Activated naive CD4-positive, alpha-beta T cell treated with anti-CD3 and anti-CD28 coated beads for 36 hours (primary cell): ENCODE results near the gene TMUB1. TPM values are rescaled to one million over a fixed set of nuclear protein-coding genes. Genes with fewer than 3 reads are reported as not detected.
"Not testable (repeated sequence)": the region's sequence is repeated elsewhere in the genome, so short reads cannot be mapped to it uniquely, and the experiment has no call there.

ENCODE experiments used
- CTCF ChIA-PET: fragments of 350-600 bp; sonication (Branson Sonifier 250); formaldehyde crosslinking; loops from one replicate; lab custom pipeline; 2021; ENCODE audit warnings: antibody characterized with exemption; lab: Charles Lee
- DNase-seq: peaks from one replicate; pipeline ENCODE4 v3.0.0-alpha.2; 2020
- H3K27ac Mint-ChIP-seq: one replicate; pipeline ENCODE4 v1.8.0; 2021; ENCODE audit warnings: mild to moderate bottlenecking, mixed read lengths
- H3K27me3 Mint-ChIP-seq: one replicate; pipeline ENCODE4 v1.8.0; 2021; ENCODE audit warnings: low read depth, mixed read lengths
- H3K36me3 Mint-ChIP-seq: one replicate; pipeline ENCODE4 v1.8.0; 2021; ENCODE audit warnings: low read depth, mixed read lengths
- H3K4me1 Mint-ChIP-seq: one replicate; pipeline ENCODE4 v1.8.0; 2021; ENCODE audit warnings: low read depth, mixed read lengths
- H3K4me3 Mint-ChIP-seq: one replicate; pipeline ENCODE4 v1.8.0; 2021; ENCODE audit warnings: mild to moderate bottlenecking, moderate library complexity, mixed read lengths
- H3K9me3 Mint-ChIP-seq: one replicate; pipeline ENCODE4 v1.8.0; 2021; ENCODE audit warnings: mixed read lengths
- intact Hi-C: fragments of 100-400 bp; cut with micrococcal nuclease; formaldehyde crosslinking; loops from one replicate; pipeline ENCODE4 v1.15.1; 2023
- total RNA-seq, 2 experiments: library from RNA; stranded (reverse); gene quantifications; one replicate each; pipeline ENCODE4 v1.2.3, GENCODE V29; 2021

TMUB1 gene
- total RNA-seq, 2 experiments from 2014 or later, result 30.2 to 35.0 TPM

- no peaks in the 10 kb centered on the region for H3K27me3 Mint-ChIP-seq
- peaks cover 5% of the 10 kb centered on the region for H3K4me1 Mint-ChIP-seq
- H3K4me3 Mint-ChIP-seq, result no peak within 1 kb of the TSS
- intact Hi-C loops, result no loop called here
- no peak within 1 kb of the TSS for H3K27ac Mint-ChIP-seq
- CTCF ChIA-PET, result interaction anchor here (1.0 kb wide), 1 partner anchor 53 kb away, joined by 3 read pairs; no protein-coding TSS in a partner anchor
- H3K36me3 Mint-ChIP-seq, result no peaks in the 10 kb centered on the region
- DNase-seq, result no peak
- no peaks in the 10 kb centered on the region for H3K9me3 Mint-ChIP-seq
Measured at GRCh38 chr7:151047976-151048815, 35.1 kb downstream of the TMUB1 start, which contains the start of gene ASIC3. TSS of gene ASIC3 (plus strand) at chr7:151048531. CDS start at chr7:151048886, 355 bp downstream.

DNA sequence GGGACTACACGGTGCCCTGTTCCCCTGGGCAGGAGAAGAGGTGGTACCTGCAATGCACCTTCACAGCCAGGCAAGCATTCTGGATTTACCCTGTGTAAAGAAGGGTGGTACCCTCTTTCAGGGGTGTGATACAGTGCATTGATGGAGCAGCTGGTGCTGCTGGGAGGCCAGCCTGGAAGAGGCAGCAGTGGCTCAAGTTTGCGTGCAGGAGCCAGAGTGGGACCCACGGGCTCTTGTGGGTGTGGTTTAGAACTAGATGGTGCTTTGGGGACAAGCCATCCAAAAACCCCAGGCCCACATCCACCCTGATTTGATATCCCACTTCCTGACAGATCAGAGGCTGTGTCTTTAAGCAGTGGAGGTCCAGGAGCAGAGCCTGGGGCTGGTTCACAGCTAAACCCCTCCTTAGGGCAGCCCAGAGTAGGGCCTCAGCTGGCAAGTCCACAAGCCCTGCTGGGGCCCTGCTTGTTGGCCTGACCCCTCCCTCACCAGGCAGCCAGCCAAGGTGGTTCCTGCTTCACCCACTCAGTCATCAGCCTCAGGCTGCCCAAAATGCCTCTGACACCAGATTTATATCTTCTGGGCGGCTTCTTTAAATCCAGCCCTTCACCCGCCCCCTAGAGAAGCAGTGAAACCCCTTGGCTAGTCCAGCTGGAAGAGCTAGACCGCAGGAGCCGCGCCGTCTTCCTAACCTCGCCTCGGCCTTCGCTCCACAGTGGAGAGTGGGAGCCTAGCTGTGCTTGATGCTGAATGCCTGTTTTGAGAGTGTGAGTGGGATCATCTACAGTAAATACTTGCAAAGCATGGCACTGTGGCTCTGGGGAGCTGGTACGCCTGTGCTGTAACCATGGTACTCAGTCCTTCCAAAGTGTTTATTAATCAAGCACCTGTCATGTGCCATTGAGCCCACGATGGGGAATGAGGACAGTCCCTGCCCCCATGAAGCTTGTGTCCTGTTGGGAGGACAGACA is 36.4 kb downstream of the TMUB1 start:
- Mint-ChIP-seq H3K27ac (no peak overlapping the region), H3K27me3 (no peaks in the 10 kb centered on the region), H3K4me1 (no peaks in the 10 kb centered on the region), H3K9me3 (no peaks in the 10 kb centered on the region), H3K36me3 (no peaks in the 10 kb centered on the region), H3K4me3 (no peak overlapping the region)
- no peak for DNase-seq
- CTCF ChIA-PET, result no interaction called here
- intact Hi-C loops, result no loop called here

DNA sequence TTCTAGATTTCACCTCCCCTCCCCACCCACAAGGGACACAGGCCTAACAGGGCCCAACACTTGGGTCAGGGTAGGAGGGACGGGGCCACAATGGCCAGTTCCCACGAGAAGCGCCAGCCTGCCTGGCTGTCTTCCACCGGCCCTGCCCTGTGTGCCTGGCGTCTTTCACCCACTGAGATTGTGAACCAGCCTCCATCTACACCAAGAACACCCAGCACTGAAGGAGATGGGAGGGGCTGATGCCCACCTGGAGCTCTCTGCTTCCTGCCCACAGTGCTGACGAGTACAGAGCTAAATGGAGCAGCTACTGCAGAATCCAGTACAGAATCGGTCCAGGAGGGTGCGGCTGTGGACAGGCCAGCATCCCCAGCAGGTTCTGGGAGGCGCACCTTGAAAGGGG is 37.3 kb downstream of the TMUB1 start:
- CTCF ChIA-PET, result no interaction called here
- Mint-ChIP-seq H3K4me3 (no peak overlapping the region), H3K4me1 (no peaks in the 10 kb centered on the region), H3K9me3 (no peaks in the 10 kb centered on the region), H3K27ac (no peak overlapping the region), H3K36me3 (no peaks in the 10 kb centered on the region), H3K27me3 (no peaks in the 10 kb centered on the region)
- intact Hi-C loops, result no loop called here
- DNase-seq, result no peak

- H3K4me3 Mint-ChIP-seq, result no peak overlapping the region
Measured at GRCh38 chr7:151045262-151045661, 38.0 kb downstream of the TMUB1 start.

DNA sequence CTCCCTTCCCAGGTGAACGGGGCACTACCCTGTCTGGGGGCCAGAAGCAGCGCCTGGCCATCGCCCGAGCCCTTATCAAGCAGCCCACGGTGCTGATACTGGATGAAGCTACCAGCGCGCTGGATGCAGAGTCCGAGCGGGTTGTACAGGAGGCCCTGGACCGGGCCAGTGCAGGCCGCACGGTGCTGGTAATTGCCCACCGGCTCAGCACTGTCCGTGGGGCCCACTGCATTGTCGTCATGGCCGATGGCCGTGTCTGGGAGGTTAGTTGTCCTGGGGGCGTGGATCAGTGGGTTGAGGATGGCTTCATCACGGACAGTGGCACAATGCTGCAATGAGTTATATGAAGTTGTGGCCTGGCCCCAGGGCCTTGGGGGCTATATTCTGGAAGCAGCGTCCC is 39.3 kb downstream of the TMUB1 start:
- Mint-ChIP-seq H3K9me3 (no peaks in the 10 kb centered on the region), H3K4me1 (peaks cover 11% of the 10 kb centered on the region), H3K27me3 (no peaks in the 10 kb centered on the region), H3K4me3 (no peak overlapping the region), H3K36me3 (no peaks in the 10 kb centered on the region), H3K27ac (no peak overlapping the region)
- intact Hi-C loops, result no loop called here
- DNase-seq, result no peak
- CTCF ChIA-PET, result no interaction called here

More at GRCh38 chr7:151045262-151045661, 38.0 kb downstream of the TMUB1 start:
- Mint-ChIP-seq H3K9me3 (no peaks in the 10 kb centered on the region), H3K27ac (no peak overlapping the region), H3K27me3 (no peaks in the 10 kb centered on the region), H3K4me1 (no peaks in the 10 kb centered on the region), H3K36me3 (no peaks in the 10 kb centered on the region)
- CTCF ChIA-PET, result no interaction called here
- DNase-seq, result no peak
- intact Hi-C loops, result no loop called here

DNA sequence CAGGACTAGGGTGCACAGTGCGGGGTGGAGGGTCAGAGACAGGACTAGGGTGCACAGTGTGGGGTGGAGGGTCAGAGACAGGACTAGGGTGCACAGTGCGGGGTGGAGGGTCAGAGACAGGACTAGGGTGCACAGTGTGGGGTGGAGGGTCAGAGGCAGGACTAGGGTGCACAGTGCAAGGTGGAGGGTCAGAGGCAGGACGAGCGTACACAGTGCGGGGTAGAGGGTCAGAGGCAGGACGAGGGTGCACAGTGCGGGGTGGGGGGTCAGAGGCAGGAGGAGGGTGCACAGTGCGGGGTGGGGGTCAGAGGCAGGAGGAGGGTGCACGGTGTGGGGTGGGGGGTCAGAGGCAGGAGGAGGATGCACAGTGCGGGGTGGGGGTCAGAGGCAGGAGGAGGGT is 39.8 kb downstream of the TMUB1 start:
- DNase-seq, H3K36me3 Mint-ChIP-seq, H3K27me3 Mint-ChIP-seq, CTCF ChIA-PET, H3K27ac Mint-ChIP-seq, H3K4me3 Mint-ChIP-seq, intact Hi-C loops, H3K9me3 Mint-ChIP-seq: not testable (repeated sequence)
- peaks cover 16% of the 10 kb centered on the region for H3K4me1 Mint-ChIP-seq

DNA sequence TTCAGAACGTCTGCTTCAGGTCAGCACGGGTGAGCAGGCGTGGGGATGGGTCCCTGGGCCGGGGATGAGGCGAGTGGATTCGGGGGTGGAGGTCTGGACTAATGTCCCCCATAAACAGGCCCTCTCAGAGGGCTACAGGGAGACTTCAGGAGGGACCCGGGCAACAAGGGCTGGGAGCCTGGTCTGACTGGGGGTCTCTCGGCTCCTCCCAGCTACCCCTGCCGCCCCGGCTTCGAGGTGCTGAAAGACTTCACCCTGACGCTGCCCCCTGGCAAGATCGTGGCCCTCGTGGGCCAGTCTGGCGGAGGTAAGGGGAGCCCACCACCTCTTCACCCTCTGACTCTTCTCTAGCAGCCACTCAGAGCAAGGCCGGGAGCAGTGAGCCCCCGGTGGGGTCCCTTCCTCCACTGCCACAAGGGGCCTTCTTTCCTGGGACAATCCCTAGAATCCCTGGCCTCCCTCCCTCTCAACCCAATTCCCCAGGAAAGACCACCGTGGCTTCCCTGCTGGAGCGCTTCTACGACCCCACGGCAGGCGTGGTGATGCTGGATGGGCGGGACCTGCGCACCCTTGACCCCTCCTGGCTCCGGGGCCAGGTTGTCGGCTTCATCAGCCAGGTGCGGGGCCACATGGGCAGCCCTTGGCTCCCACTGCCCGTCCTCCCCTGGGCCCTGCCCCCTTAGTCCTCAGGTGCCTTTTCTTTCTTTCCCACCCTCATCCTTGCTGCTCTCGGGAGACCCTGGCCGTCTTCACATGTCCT is 42.5 kb downstream of the TMUB1 start:
- Mint-ChIP-seq H3K4me1 (peaks cover 16% of the 10 kb centered on the region), H3K27ac (no peak overlapping the region), H3K36me3 (peaks cover under 1% of the 10 kb centered on the region), H3K27me3 (no peaks in the 10 kb centered on the region), H3K4me3 (no peak overlapping the region), H3K9me3 (no peaks in the 10 kb centered on the region)
- CTCF ChIA-PET, result no interaction called here
- no peak for DNase-seq
- intact Hi-C loops, result no loop called here

DNA sequence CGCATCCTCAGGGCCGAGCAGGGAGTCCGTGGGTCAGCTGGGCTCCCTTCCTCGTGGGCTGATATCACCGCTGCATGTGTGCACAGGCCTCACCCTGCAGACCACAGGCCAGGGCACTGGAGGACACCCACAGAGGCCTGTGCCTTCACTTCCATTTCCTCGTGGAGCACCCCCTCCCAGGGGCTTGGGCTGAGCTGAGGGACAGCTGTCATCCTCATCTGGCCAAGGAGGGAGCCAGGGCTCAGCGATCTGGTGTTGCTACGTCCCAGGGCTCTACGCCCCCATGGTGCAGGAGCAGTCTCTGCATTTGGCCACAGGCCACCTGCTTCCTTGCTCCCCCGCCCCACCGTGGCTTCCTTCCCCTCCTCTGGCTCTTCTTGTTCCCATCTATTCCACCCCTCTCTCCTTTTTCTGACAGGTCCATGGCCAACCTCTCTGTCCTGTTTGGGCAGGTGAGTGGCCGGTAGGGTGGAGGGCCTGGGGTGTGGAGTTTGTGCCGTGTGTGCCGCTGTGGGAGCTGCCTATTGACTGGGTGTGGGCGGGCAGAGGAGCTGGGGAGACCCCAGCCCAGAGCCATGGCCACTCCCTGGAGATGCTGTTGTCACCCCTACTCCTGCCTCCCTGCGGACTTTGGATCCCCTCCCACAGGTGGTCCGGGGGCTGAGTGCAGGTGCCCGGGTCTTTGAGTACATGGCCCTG is 43.3 kb downstream of the TMUB1 start:
- Mint-ChIP-seq H3K36me3 (peaks cover 4% of the 10 kb centered on the region), H3K4me3 (no peak overlapping the region), H3K27ac (no peak overlapping the region), H3K27me3 (no peaks in the 10 kb centered on the region), H3K9me3 (no peaks in the 10 kb centered on the region), H3K4me1 (peaks cover 16% of the 10 kb centered on the region)
- CTCF ChIA-PET, result no interaction called here
- intact Hi-C loops, result loop anchor here (1.0 kb wide), 1 partner anchor 18 kb away; no protein-coding TSS in a partner anchor
- no peak for DNase-seq

DNA sequence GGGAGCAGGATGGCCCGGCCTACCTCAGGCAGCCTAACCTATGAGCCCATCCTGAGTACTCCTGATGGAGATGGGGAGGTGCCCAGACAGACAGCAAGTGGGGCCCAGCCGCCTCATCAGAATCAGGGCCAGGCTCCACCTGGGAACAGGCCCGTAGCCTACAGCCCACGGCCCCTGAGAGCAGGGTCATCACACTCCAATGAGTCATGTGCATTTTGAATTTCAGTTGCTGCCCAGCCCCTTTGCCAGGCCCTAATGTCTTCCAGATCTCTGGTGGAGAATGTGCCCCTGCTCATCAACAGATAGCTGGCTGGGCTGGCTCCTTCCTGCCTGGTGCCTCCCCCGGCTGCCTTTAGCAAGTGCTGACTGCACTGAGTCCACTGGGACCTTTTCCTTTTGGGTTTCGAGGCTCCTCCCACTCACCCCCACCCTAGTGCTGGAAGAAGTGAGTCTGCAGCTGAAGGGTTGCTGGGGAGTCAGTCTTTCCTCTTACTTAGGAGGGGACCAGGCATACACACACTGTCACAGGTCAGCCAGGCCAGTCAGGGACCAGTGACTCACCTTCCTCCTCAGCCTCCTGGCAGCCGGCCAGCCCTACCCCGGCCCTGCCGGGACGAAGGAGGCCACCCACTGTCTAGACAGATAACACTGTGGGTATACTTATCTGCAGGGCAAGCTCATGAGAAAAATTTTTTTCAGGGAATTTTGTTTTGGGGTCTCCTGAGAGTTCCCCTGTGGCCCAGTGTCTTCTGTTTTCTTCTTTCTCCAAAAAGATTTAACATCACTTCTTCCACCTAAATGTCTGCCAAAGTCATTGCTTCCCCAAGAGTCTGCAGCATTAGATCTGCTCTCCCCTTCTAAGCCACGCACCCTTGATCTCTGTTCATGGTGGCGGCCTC is 44.1 kb downstream of the TMUB1 start:
- CTCF ChIA-PET, result interaction anchor here (1.0 to 1.3 kb wide), 2 partner anchors 11 to 29 kb away, joined by 3 to 8 read pairs; partner anchors contain the start of gene ABCB8
- H3K36me3 Mint-ChIP-seq, result peaks cover 4% of the 10 kb centered on the region
- intact Hi-C loops, result loop anchor here (1.0 kb wide), 1 partner anchor 19 kb away; no protein-coding TSS in a partner anchor
- no peak overlapping the region for H3K4me3 Mint-ChIP-seq
- peaks cover 16% of the 10 kb centered on the region for H3K4me1 Mint-ChIP-seq
- no peaks in the 10 kb centered on the region for H3K27me3 Mint-ChIP-seq
- H3K9me3 Mint-ChIP-seq, result no peaks in the 10 kb centered on the region
- DNase-seq, result peak; percentile 80
- peak overlapping the region; percentile 35 for H3K27ac Mint-ChIP-seq

- Mint-ChIP-seq H3K4me1 (peaks cover 16% of the 10 kb centered on the region), H3K36me3 (peaks cover 4% of the 10 kb centered on the region), H3K27me3 (no peaks in the 10 kb centered on the region), H3K9me3 (no peaks in the 10 kb centered on the region), H3K4me3 (no peak overlapping the region), H3K27ac (no peak overlapping the region)
- DNase-seq, result no peak
- CTCF ChIA-PET, result interaction anchor here (2.3 kb wide), 1 partner anchor 17 kb away, joined by 4 read pairs; no protein-coding TSS in a partner anchor
- intact Hi-C loops, result no loop called here
Measured at GRCh38 chr7:151035902-151036301, 47.4 kb downstream of the TMUB1 start.
